IMR-90 (cell line): ENCODE results near the gene ASTN2. TPM values are rescaled to one million over a fixed set of nuclear protein-coding genes. Genes with fewer than 3 reads are reported as not detected.

Source experiments
- ATAC-seq: fragments of 200-7000 bp; cut with Tn5 transposase; 2 replicates; pipeline ENCODE4 v1.9.1; 2020; ENCODE audit warnings: low read depth, mild to moderate bottlenecking, moderate library complexity
- BruUV-seq: library from RNA; stranded (reverse); fragments of 400-500 nt; replicated peaks from 2 replicates; lab custom pipeline; 2021; lab: Mats Ljungman, UMichigan
- CTCF ChIA-PET: fragments of 300-600 bp; formaldehyde crosslinking; extraction: SDS; loops from one replicate; lab custom pipeline; 2021; ENCODE audit warnings: antibody characterized with exemption; lab: Yijun Ruan, JAX
- POLR2A ChIA-PET: fragments of 300-600 bp; sonication (Branson Sonifier 250); formaldehyde crosslinking; loops from one replicate; lab custom pipeline; 2022; ENCODE audit warnings: antibody characterized with exemption; ENCODE audit not compliant: unreplicated experiment; lab: Charles Lee
- DNase-seq: peaks from one replicate; pipeline ENCODE4 v3.0.0; 2013
- H2AFZ ChIP-seq: replicated peaks from 2 replicates; pipeline ENCODE3; 2013; ENCODE audit warnings: low read length, mild to moderate bottlenecking; ENCODE audit not compliant: poor library complexity
- H2AK5ac ChIP-seq: 2 replicates; pipeline ENCODE4 v1.6.1; 2013; ENCODE audit warnings: low read depth, low read length, inconsistent platforms
- H2AK9ac ChIP-seq: replicated peaks from 2 replicates; pipeline ENCODE3; 2013; ENCODE audit warnings: mild to moderate bottlenecking, low read depth, low read length, moderate library complexity; ENCODE audit not compliant: poor library complexity
- H2BK120ac ChIP-seq: 2 replicates; pipeline ENCODE4 v1.6.1; 2013; ENCODE audit warnings: low read depth, low read length, inconsistent platforms
- H2BK15ac ChIP-seq: 3 replicates; pipeline ENCODE4 v1.6.1; 2013; ENCODE audit warnings: low read depth, low read length, inconsistent platforms
- H2BK20ac ChIP-seq: 2 replicates; pipeline ENCODE4 v1.6.1; 2013; ENCODE audit warnings: low read depth, mild to moderate bottlenecking, inconsistent platforms, low read length, moderate library complexity
- H2BK5ac ChIP-seq: 2 replicates; pipeline ENCODE4 v1.6.1; 2013; ENCODE audit warnings: mild to moderate bottlenecking, low read depth, low read length, inconsistent platforms; ENCODE audit not compliant: poor library complexity, severe bottlenecking
- H3K14ac ChIP-seq: replicated peaks from 2 replicates; pipeline ENCODE4 v1.6.1; 2013; ENCODE audit warnings: low read depth, low read length, inconsistent platforms
- H3K18ac ChIP-seq: 2 replicates; pipeline ENCODE4 v1.6.1; 2013; ENCODE audit warnings: low read depth, low read length, control low read depth
- H3K23ac ChIP-seq: 2 replicates; pipeline ENCODE4 v1.6.1; 2013; ENCODE audit warnings: low read depth, low read length, inconsistent platforms
- H3K27ac ChIP-seq: 2 replicates; pipeline ENCODE4 v1.5.1; 2013; ENCODE audit warnings: mild to moderate bottlenecking, control low read depth, low read length; ENCODE audit not compliant: insufficient read depth
- H3K27me3 ChIP-seq: 2 replicates; pipeline ENCODE4 v1.6.1; 2013; ENCODE audit warnings: low read length; ENCODE audit not compliant: control insufficient read depth, insufficient read depth
- H3K36me3 ChIP-seq: 2 replicates; pipeline ENCODE4 v1.6.1; 2013; ENCODE audit warnings: low read length, mixed read lengths; ENCODE audit not compliant: control insufficient read depth, insufficient read depth
- H3K4ac ChIP-seq: 2 replicates; pipeline ENCODE4 v1.6.1; 2013; ENCODE audit warnings: low read depth, low read length, inconsistent platforms
- H3K4me1 ChIP-seq: 2 replicates; pipeline ENCODE4 v1.6.1; 2013; ENCODE audit warnings: low read length, mixed read lengths; ENCODE audit not compliant: control insufficient read depth, insufficient read depth
- H3K4me2 ChIP-seq: 2 replicates; pipeline ENCODE4 v1.6.1; 2013; ENCODE audit warnings: low read depth, mild to moderate bottlenecking, control low read depth, low read length, moderate library complexity
- H3K4me3 ChIP-seq: 2 replicates; pipeline ENCODE4 v1.5.1; 2013; ENCODE audit warnings: low read depth, mild to moderate bottlenecking, control low read depth, low read length, moderate library complexity; ENCODE audit not compliant: insufficient read depth
- H3K56ac ChIP-seq: 2 replicates; pipeline ENCODE4 v1.6.1; 2013; ENCODE audit warnings: low read length, inconsistent platforms; ENCODE audit not compliant: insufficient read depth; ENCODE audit errors: extremely low read depth
- H3K79me1 ChIP-seq, 2 experiments: 2 replicates each; pipeline ENCODE4 v1.6.1; 2013; ENCODE audit warnings: low read length in 2 of 2, inconsistent platforms in 1 of 2, low read depth in 1 of 2
- H3K9ac ChIP-seq: 2 replicates; pipeline ENCODE4 v1.6.1; 2013; ENCODE audit warnings: low read depth, low read length, control low read depth
- H3K9me1 ChIP-seq: 2 replicates; pipeline ENCODE4 v1.6.1; 2013; ENCODE audit warnings: low read length, inconsistent platforms; ENCODE audit not compliant: insufficient read depth
- H3K9me3 ChIP-seq: 2 replicates; pipeline ENCODE4 v1.6.1; 2013; ENCODE audit warnings: low read length; ENCODE audit not compliant: control insufficient read depth, insufficient read depth
- H4K20me1 ChIP-seq: 2 replicates; pipeline ENCODE4 v1.6.1; 2013; ENCODE audit warnings: low read length, inconsistent platforms; ENCODE audit not compliant: insufficient read depth
- H4K5ac ChIP-seq: 2 replicates; pipeline ENCODE4 v1.6.1; 2013; ENCODE audit warnings: mild to moderate bottlenecking, low read depth, low read length, control low read depth
- H4K8ac ChIP-seq, 2 experiments: 2 replicates each; pipeline ENCODE4 v1.6.1; 2013; ENCODE audit warnings: low read depth in 2 of 2, low read length in 2 of 2, control low read depth in 1 of 2, inconsistent platforms in 1 of 2
- H4K91ac ChIP-seq: 2 replicates; pipeline ENCODE4 v1.6.1; 2013; ENCODE audit warnings: low read depth, low read length, inconsistent platforms; ENCODE audit not compliant: insufficient read depth
- BHLHE40 ChIP-seq: fragments of 150-350 bp; IDR thresholded peaks from 2 replicates; pipeline ENCODE4 v1.6.1; 2016; ENCODE audit warnings: mild to moderate bottlenecking, low read depth, low read length
- CEBPB ChIP-seq: IDR thresholded peaks from 2 replicates; pipeline ENCODE4 v1.6.1; 2012; ENCODE audit warnings: low read depth, low read length, improper control_type of control experiment
- CHD1 ChIP-seq: IDR thresholded peaks from 2 replicates; pipeline ENCODE4 v1.6.1; 2012; ENCODE audit warnings: low read depth, low read length, improper control_type of control experiment
- MAFK ChIP-seq: IDR thresholded peaks from 2 replicates; pipeline ENCODE4 v1.6.1; 2012; ENCODE audit warnings: low read depth, low read length, improper control_type of control experiment
- MAZ ChIP-seq: IDR thresholded peaks from 2 replicates; pipeline ENCODE4 v1.6.1; 2012; ENCODE audit warnings: low read depth, mild to moderate bottlenecking, low read length, improper control_type of control experiment, moderate library complexity, borderline replicate concordance
- MXI1 ChIP-seq: IDR thresholded peaks from 2 replicates; pipeline ENCODE4 v1.6.1; 2012; ENCODE audit warnings: low read depth, mild to moderate bottlenecking, low read length, moderate library complexity, borderline replicate concordance
- POLR2A ChIP-seq: IDR thresholded peaks from 2 replicates; pipeline ENCODE4 v1.6.1; 2012; ENCODE audit warnings: mild to moderate bottlenecking, low read depth, low read length
- RAD21 ChIP-seq: IDR thresholded peaks from 2 replicates; pipeline ENCODE4 v1.6.1; 2012; ENCODE audit warnings: low read length, improper control_type of control experiment
- RCOR1 ChIP-seq: IDR thresholded peaks from 2 replicates; pipeline ENCODE4 v1.6.1; 2012; ENCODE audit warnings: mild to moderate bottlenecking, low read length, improper control_type of control experiment; ENCODE audit not compliant: insufficient replicate concordance
- RFX5 ChIP-seq: IDR thresholded peaks from 2 replicates; pipeline ENCODE4 v1.8.0; 2012; ENCODE audit warnings: low read depth, mild to moderate bottlenecking, low read length, moderate library complexity
- WGBS, 2 experiments: methylation state at CpG; one replicate each; pipeline versions ENCODE4 v1.1.5 to v1.1.7; 2013; ENCODE audit warnings: missing lambda C conversion rate in 2 of 2; ENCODE audit not compliant: insufficient read length in 1 of 2; ENCODE audit errors: extremely low coverage in 2 of 2; 5-methylcytosine and 5-hydroxymethylcytosine counted together
- dilution Hi-C: fragments of 300-500 bp; cut with HindIII; formaldehyde crosslinking; loops from one replicate; pipeline ENCODE4 v1.14.3; 2018; ENCODE audit warnings: low sequenced_read_pairs; ENCODE audit not compliant: unreplicated experiment
- in situ Hi-C: fragments of 300-500 bp; cut with MboI; formaldehyde crosslinking; loops from 3 replicates; pipeline ENCODE4 v1.14.3; 2019; ENCODE audit warnings: low sequenced_read_pairs, inconsistent platforms, mixed read lengths
- intact Hi-C: fragments of 100-400 bp; cut with micrococcal nuclease; formaldehyde crosslinking; loops from 2 replicates; pipeline ENCODE4 v1.10.0; 2022
- polyA plus RNA-seq, 3 experiments: library from polyadenylated mRNA; depleted of rRNA; stranded (reverse); fragments of >200 nt; gene quantifications; 2 replicates each; pipeline ENCODE4 v1.2.3, GENCODE V29; 2012; ENCODE audit warnings: low replicate concordance in 1 of 3
- total RNA-seq: library from RNA; depleted of rRNA; stranded (reverse); fragments of >200 nt; gene quantifications from 2 replicates; pipeline ENCODE4 v1.2.3, GENCODE V29; 2012
- TF ChIP-seq, protein P1 (sequence below): fragments of 150-350 bp; IDR thresholded peaks from 2 replicates; pipeline ENCODE4 v1.6.1; 2016; ENCODE audit warnings: low read depth, mild to moderate bottlenecking, low read length, moderate library complexity, borderline replicate concordance
- TF ChIP-seq, protein P2 (sequence below): fragments of 150-350 bp; IDR thresholded peaks from 2 replicates; pipeline ENCODE4 v1.6.1; 2017; ENCODE audit warnings: mild to moderate bottlenecking, antibody characterized with exemption, low read length, low read depth

Gene ASTN2
- total and polyA plus RNA-seq, 2 of the 4 experiments (the other 2 are of a cell fraction) = 3.8 to 6.8 TPM

GRCh38 chr9:117282541-117282940 is 132.3 kb downstream of the ASTN2 start:
- POLR2A ChIA-PET = no interaction called here

More at GRCh38 chr9:117282541-117282940, 132.3 kb downstream of the ASTN2 start:
- H3K9me3 ChIP-seq = peaks cover 3% of the 10 kb centered on the region; the same call in 1 of the 2 replicates
- no peaks in the 10 kb centered on the region for H3K9me1 ChIP-seq
- H3K56ac ChIP-seq = no peak overlapping the region
- H3K23ac ChIP-seq = no peak overlapping the region
- H3K14ac ChIP-seq = no peak overlapping the region
- H3K18ac ChIP-seq = no peak overlapping the region
- BruUV-seq = no TSS peak
- H2AK9ac ChIP-seq = no peak overlapping the region
- H4K20me1 ChIP-seq = no peaks in the 10 kb centered on the region
- no peak overlapping the region for H2BK5ac ChIP-seq
- H2AFZ ChIP-seq = no peak overlapping the region
- no peak overlapping the region for H4K5ac ChIP-seq
- no CpG with 5 or more reads among the region's 2 CpGs for WGBS, 2 experiments
- no peaks in the 10 kb centered on the region for H3K4me1 ChIP-seq
- ATAC-seq (no peak), DNase-seq (no peak)
- CTCF ChIA-PET = no interaction called here
- H3K27me3 ChIP-seq = no peaks in the 10 kb centered on the region
- in situ Hi-C loops (no loop called here), intact Hi-C loops (no loop called here), dilution Hi-C loops (no loop called here)
- H2AK5ac ChIP-seq = no peak overlapping the region
- no peak overlapping the region for H3K4ac ChIP-seq
- no peak overlapping the region for H2BK120ac ChIP-seq
- H3K4me2 ChIP-seq = no peak overlapping the region
- no peak overlapping the region for H2BK15ac ChIP-seq
- TF ChIP-seq RAD21 (no peak), RFX5 (no peak), MXI1 (no peak), MAZ (no peak), RCOR1 (no peak), BHLHE40 (no peak), CHD1 (no peak), POLR2A (no peak), MAFK (no peak), CEBPB (no peak)
- TF ChIP-seq, protein P1, sequence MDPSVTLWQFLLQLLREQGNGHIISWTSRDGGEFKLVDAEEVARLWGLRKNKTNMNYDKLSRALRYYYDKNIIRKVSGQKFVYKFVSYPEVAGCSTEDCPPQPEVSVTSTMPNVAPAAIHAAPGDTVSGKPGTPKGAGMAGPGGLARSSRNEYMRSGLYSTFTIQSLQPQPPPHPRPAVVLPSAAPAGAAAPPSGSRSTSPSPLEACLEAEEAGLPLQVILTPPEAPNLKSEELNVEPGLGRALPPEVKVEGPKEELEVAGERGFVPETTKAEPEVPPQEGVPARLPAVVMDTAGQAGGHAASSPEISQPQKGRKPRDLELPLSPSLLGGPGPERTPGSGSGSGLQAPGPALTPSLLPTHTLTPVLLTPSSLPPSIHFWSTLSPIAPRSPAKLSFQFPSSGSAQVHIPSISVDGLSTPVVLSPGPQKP = no peak
- TF ChIP-seq, protein P2, sequence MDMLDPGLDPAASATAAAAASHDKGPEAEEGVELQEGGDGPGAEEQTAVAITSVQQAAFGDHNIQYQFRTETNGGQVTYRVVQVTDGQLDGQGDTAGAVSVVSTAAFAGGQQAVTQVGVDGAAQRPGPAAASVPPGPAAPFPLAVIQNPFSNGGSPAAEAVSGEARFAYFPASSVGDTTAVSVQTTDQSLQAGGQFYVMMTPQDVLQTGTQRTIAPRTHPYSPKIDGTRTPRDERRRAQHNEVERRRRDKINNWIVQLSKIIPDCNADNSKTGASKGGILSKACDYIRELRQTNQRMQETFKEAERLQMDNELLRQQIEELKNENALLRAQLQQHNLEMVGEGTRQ = no peak
- H4K8ac ChIP-seq = no peak overlapping the region
- no peaks in the 10 kb centered on the region for H3K36me3 ChIP-seq
- H3K27ac ChIP-seq = no peak overlapping the region
- H3K9ac ChIP-seq = no peak overlapping the region
- H3K4me3 ChIP-seq = no peak overlapping the region
- H3K79me1 ChIP-seq = no peaks in the 10 kb centered on the region
- H2BK20ac ChIP-seq = no peak overlapping the region
- H4K91ac ChIP-seq = no peak overlapping the region
